ENCODE data around the gene TUBB6. TPM values are rescaled to one million over a fixed set of nuclear protein-coding genes. Genes with fewer than 3 reads are reported as not detected.

TUBB6 gene
- total and polyA plus RNA-seq, 2 of the 8 experiments (the other 6 are each of a cell fraction or from before 2014, with no cell fraction given) = 126 to 223 TPM

Small RNA genes lying within 50 kb of the gene (small RNA-seq; reads per million reads assigned to genes)
- gene RNU6-170P (ENCODE audit: insufficient read depth) = not detected

Other genes with a start within 250 kb of the TUBB6 start
- not detected in 2 replicates for gene ANKRD62, start 214.4 kb upstream of the TUBB6 start, total RNA-seq (2021; fragmentation: NEBNext Ultra II Directional; extraction: Animal tissue kit (Norgen Biotek cat#: 25700))
- gene ANKRD62, start 214.4 kb upstream of the TUBB6 start, polyA plus RNA-seq (2011; rRNA removed) = not detected in 2 replicates
- not detected in 2 replicates for gene CIDEA, start 53.9 kb upstream of the TUBB6 start, total RNA-seq (2021; fragmentation: NEBNext Ultra II Directional; extraction: Animal tissue kit (Norgen Biotek cat#: 25700))
- 0.06 TPM in 1 of 2 replicates, not detected in the other for gene CIDEA, start 53.9 kb upstream of the TUBB6 start, polyA plus RNA-seq (2011; rRNA removed)
- 81.7 and 84.8 TPM in 2 replicates for gene AFG3L2, start 69.0 kb downstream of the TUBB6 start, total RNA-seq (2021; fragmentation: NEBNext Ultra II Directional; extraction: Animal tissue kit (Norgen Biotek cat#: 25700))
- 27.0 and 29.7 TPM in 2 replicates for gene AFG3L2, start 69.0 kb downstream of the TUBB6 start, polyA plus RNA-seq (2011; rRNA removed)
- gene PRELID3A, start 99.7 kb downstream of the TUBB6 start, total RNA-seq (2021; fragmentation: NEBNext Ultra II Directional; extraction: Animal tissue kit (Norgen Biotek cat#: 25700)) = 10.3 and 11.0 TPM in 2 replicates
- gene PRELID3A, start 99.7 kb downstream of the TUBB6 start, polyA plus RNA-seq (2011; rRNA removed) = 7.1 and 10.1 TPM in 2 replicates

Data from H1 (cell line).